GM10266 (cell line): ENCODE data around the gene PPT2.

ENCODE experiments used
- DNase-seq: peaks from one replicate; pipeline ENCODE4 v3.0.0; 2012; ENCODE audit errors: extremely low spot score
- CTCF ChIP-seq: IDR thresholded peaks from 2 replicates; pipeline ENCODE4 v1.5.1; 2012; ENCODE audit warnings: mild to moderate bottlenecking, low read depth; ENCODE audit not compliant: control insufficient read depth, insufficient read depth; ENCODE audit errors: missing control alignments

The PPT2 gene

DNA sequence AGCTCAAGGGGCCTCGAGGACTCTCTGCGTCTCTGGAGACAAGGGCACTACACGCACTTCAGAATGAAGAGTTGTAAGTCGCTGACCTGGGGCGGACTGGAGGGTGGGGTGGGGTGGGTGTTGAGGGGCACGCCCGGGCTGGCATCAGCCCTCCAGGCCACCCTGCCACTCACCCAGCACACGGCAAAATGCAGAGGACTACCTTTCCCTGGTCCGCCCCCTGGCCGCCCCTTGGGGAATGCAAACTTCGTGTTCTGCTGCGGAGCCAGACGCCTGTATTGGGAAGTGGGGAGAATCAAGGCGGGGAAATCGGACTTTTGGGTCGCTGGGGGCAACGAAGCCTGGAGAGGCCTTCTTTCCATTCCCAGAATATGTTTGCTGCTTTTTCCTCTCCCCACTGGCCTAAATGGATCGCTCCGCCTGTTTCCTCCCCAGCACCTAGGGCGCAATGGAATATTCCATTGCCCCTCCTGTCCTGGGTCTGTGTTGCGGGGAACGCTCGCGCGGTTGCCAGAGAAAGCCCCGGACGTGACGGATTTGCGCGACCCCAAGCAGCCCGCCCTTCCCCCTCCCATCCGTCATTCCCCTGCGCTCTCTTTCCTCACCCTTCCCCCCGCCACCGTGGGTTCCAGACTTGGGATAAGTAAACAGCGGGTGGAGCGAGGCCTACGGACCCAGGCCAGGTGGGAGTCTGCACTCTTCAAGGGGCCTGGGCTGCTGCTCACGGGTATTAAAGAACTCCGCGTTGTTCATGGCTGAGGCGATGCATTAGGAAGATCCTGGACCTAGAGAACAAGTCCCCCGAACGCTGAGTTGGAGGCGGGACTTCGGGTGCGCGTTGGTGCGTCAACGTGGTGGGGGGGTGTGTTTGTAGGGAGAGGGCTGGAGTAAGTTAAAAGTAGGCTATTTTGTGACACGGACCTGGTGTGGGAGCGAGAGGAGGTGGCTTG, at the start of gene PPT2:
TSS of gene PPT2 (plus strand) at position 578 of the 950 bp plus-strand sequence. CDS start 454 bp downstream, outside the sequence.
- no peak for TF ChIP-seq CTCF
- peak; percentile 76 for DNase-seq

- no peak for DNase-seq
- no peak for TF ChIP-seq CTCF
Observed at GRCh38 chr6:32105433-32105832, 48.5 kb upstream of the PPT2 start.

DNA sequence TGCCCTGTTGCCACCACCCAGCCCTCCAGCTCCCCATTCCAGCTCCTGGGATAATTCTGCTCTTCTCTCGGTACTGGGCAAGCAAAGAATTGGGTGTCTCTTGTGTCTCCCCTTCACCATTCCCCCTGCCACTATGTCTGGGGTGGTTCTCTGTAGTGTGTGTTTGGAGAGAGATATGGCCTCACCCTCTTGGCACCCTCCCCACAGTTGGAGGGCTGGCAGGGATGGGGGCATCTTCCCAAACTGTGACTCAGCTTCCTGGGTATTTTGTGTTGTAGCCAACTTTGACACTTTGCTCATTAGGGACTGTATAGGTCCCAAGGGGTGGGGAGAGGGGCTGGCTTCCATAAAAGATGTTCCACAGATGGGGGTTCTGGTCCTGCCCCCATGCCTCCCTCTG, 46.5 kb upstream of the PPT2 start:
- TF ChIP-seq CTCF, result no peak
- DNase-seq, result no peak

GRCh38 chr6:32108094-32108627, 45.8 kb upstream of the PPT2 start:
- TF ChIP-seq CTCF, result no peak
- DNase-seq, result no peak

DNA sequence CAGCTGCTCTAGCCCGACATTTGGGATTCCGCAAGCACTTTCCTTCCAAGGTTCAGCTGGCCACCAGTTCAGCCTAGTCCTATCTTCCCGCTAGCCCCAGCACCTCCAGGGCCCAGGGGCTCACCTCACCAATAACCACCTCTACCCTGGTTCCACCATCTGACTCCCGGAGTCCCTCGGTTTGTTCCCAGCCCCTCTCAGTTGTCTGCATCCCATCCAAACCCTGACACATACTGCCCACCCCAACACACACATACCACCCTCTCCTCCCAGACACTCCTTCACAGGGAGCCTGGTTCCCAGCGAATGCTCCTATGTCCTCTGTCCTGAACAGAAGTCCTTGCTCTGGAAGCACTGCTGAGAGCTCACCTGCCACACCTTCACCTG, 45.2 kb upstream of the PPT2 start:
- DNase-seq, result no peak
- TF ChIP-seq CTCF, result no peak

DNA sequence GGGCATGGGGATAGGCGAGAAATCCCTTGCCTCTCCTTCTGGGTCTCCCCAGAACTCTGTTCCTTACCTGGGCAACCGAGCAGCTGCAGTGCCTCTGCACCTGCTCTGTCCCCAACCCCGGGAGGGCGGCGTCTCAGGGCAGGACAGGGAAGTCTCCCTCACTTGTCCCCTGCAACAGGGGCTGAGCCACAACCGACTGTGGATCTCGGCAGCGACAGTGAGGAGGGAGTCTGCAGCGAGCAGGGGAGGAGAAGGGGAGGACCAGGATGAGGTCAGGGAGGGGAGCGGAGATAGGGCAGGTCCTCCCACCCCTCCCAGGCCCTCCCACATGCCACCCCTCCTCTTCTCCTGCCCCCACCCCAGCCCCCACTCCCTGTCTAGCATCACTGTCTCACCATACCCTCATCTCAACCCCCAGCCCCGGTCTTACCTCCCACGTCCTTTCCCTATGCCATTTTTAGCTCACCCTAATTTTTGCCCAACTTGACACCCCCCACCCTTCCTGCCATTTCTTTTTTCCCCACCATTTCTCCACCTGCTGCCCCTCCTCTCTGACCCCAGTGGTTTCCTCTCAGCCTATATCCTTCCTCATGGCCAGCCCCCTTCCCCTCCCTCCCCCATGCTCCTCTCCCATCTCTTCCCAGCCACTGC, 44.7 kb upstream of the PPT2 start, which contains the start of gene TNXB:
TSS of gene TNXB (minus strand) at position 225 of the 651 bp plus-strand sequence. CDS start 11,140 bp downstream, outside the sequence.
- no peak for DNase-seq
- TF ChIP-seq CTCF, result no peak
